K562 (cell line): ENCODE data around the gene KCNG1. TPM values are rescaled to one million over a fixed set of nuclear protein-coding genes. Genes with fewer than 3 reads are reported as not detected.

Experiments used
- ATAC-seq: fragments of 200-7000 bp; cut with Tn5 transposase; 3 replicates; pipeline ENCODE4 v1.9.1; 2020; ENCODE audit warnings: moderate library complexity
- BruUV-seq: library from RNA; stranded (reverse); fragments of 400-500 nt; replicated peaks from 2 replicates; lab custom pipeline; 2021; lab: Mats Ljungman, UMichigan
- CTCF ChIA-PET: fragments of 300-600 bp; formaldehyde crosslinking; extraction: SDS; loops from one replicate; lab custom pipeline; 2021; ENCODE audit warnings: low intra/inter-chr PET ratio; lab: Yijun Ruan, JAX
- POLR2A ChIA-PET: fragments of 300-600, 350-650 bp; sonication (Branson Sonifier 250); formaldehyde crosslinking; extraction: SDS; loops from one replicate; lab custom pipeline; 2021; ENCODE audit warnings: antibody characterized with exemption, inconsistent platforms; lab: Yijun Ruan, JAX
- DNase-seq, 4 experiments: peaks; one replicate each; pipeline versions ENCODE4 v3.0.0 to v3.0.0-alpha.2; 2011 to 2018; ENCODE audit warnings: low spot score in 3 of 4, mixed read lengths in 3 of 4; ENCODE audit errors: extremely low read depth in 1 of 4
- FAIRE-seq: peaks from 2 replicates; lab custom pipeline; 2011; peaks lifted over from hg19 to GRCh38; lab: Jason Lieb, UNC
- H2AFZ ChIP-seq: 2 replicates; pipeline ENCODE4 v1.6.0; 2011; ENCODE audit warnings: low read depth, low read length, control low read depth, inconsistent platforms
- H3K27ac ChIP-seq: fragments of 200-600 bp; 3 replicates; pipeline ENCODE4 v1.8.0; 2011; ENCODE audit warnings: low read depth, mild to moderate bottlenecking, control low read depth, inconsistent platforms, low read length, moderate library complexity, mixed read lengths; ENCODE audit errors: extremely low read depth
- H3K27me3 ChIP-seq, 2 experiments: fragments of 300-600 bp in 1 of 2; 2 replicates in 1 of 2; 3 replicates in 1 of 2; pipeline versions ENCODE4 v1.6.0 to v1.8.0; 2011; ENCODE audit warnings: inconsistent platforms in 2 of 2, low read length in 2 of 2, mild to moderate bottlenecking in 1 of 2, mixed read lengths in 1 of 2, moderate library complexity in 1 of 2; ENCODE audit not compliant: control insufficient read depth in 2 of 2, insufficient read depth in 2 of 2
- H3K36me3 ChIP-seq: fragments of 300-600 bp; 3 replicates; pipeline ENCODE4 v1.8.0; 2011; ENCODE audit warnings: mild to moderate bottlenecking, low read length, inconsistent platforms; ENCODE audit not compliant: control insufficient read depth, insufficient read depth
- H3K4me1 ChIP-seq, 2 experiments: fragments of 200-600 bp in 1 of 2; replicated peaks in 1 of 2; 2 replicates in 1 of 2; 3 replicates in 1 of 2; pipeline versions ENCODE4 v1.5.1 to v1.8.0; 2011; ENCODE audit warnings: inconsistent platforms in 2 of 2, low read length in 2 of 2, mild to moderate bottlenecking in 1 of 2, mixed read lengths in 1 of 2, moderate library complexity in 1 of 2; ENCODE audit not compliant: control insufficient read depth in 2 of 2, insufficient read depth in 2 of 2
- H3K4me2 ChIP-seq: 2 replicates; pipeline ENCODE4 v1.6.1; 2011; ENCODE audit warnings: low read length, control low read depth, inconsistent platforms, mixed read lengths; ENCODE audit not compliant: insufficient read depth
- H3K4me3 ChIP-seq: fragments of 200-600 bp; sonication (generic), shearing (Covaris generic); 2 replicates; pipeline ENCODE4 v1.5.1; 2016; ENCODE audit warnings: control low read depth, inconsistent platforms
- H3K79me2 ChIP-seq: fragments of 200-600 bp; 3 replicates; pipeline ENCODE4 v1.8.0; 2011; ENCODE audit warnings: low read length, inconsistent platforms; ENCODE audit not compliant: control insufficient read depth, insufficient read depth
- H3K9ac ChIP-seq, 2 experiments: 2 replicates each; pipeline versions ENCODE4 v1.6.0 to v1.6.1; 2011; ENCODE audit warnings: low read depth in 2 of 2, low read length in 2 of 2, control low read depth in 1 of 2, inconsistent platforms in 1 of 2, mild to moderate bottlenecking in 1 of 2, mixed read lengths in 1 of 2; ENCODE audit not compliant: insufficient read depth in 1 of 2
- H3K9me1 ChIP-seq: one replicate; pipeline ENCODE4 v1.6.0; 2011; ENCODE audit warnings: inconsistent platforms, mild to moderate bottlenecking, low read length, moderate library complexity; ENCODE audit not compliant: control insufficient read depth, insufficient read depth
- H3K9me3 ChIP-seq: replicated peaks from 2 replicates; pipeline ENCODE4 v1.5.1; 2011; ENCODE audit warnings: low read depth, low read length, inconsistent platforms; ENCODE audit not compliant: control insufficient read depth, insufficient read depth
- H4K20me1 ChIP-seq: replicated peaks from 2 replicates; pipeline ENCODE4 v1.6.1; 2011; ENCODE audit warnings: low read length, inconsistent platforms, mixed read lengths; ENCODE audit not compliant: control insufficient read depth, insufficient read depth
- C11orf30 ChIP-seq: fragments of 450-650 bp; IDR thresholded peaks from 2 replicates; pipeline ENCODE4 v1.6.1; 2016; ENCODE audit warnings: low read depth, mild to moderate bottlenecking
- CREB3L1 ChIP-seq: fragments of 450-650 bp; IDR thresholded peaks from 2 replicates; pipeline ENCODE4 v1.6.1; 2014; ENCODE audit warnings: low read depth, mild to moderate bottlenecking, moderate library complexity, borderline replicate concordance
- FOS ChIP-seq: IDR thresholded peaks from 3 replicates; pipeline ENCODE4 v1.6.1; 2011; ENCODE audit not compliant: insufficient read length; ENCODE audit errors: extremely low read depth
- FOXO4 ChIP-seq: fragments of 450-650 bp; formaldehyde crosslinking; IDR thresholded peaks from 2 replicates; pipeline ENCODE4 v1.4.0; 2020; ENCODE audit warnings: mild to moderate bottlenecking, moderate library complexity
- NCOR1 ChIP-seq: fragments of 450-650 bp; IDR thresholded peaks from 2 replicates; pipeline ENCODE4 v1.6.1; 2016; ENCODE audit warnings: mild to moderate bottlenecking, moderate library complexity
- NFXL1 ChIP-seq: fragments of 450-650 bp; formaldehyde crosslinking; IDR thresholded peaks from 2 replicates; pipeline ENCODE4 v1.4.0; 2021; ENCODE audit warnings: mild to moderate bottlenecking
- NR0B1 ChIP-seq: fragments of 450-650 bp; IDR thresholded peaks from one replicate; pipeline ENCODE4 v1.6.1; 2018; ENCODE audit warnings: mild to moderate bottlenecking, moderate library complexity; ENCODE audit not compliant: partially characterized antibody
- SIN3A ChIP-seq, 2 experiments: fragments of 150-350 bp in 1 of 2; IDR thresholded peaks; 2 replicates each; pipeline ENCODE4 v1.6.1; 2011 to 2016; ENCODE audit warnings: borderline replicate concordance in 2 of 2, low read depth in 2 of 2, low read length in 2 of 2, mild to moderate bottlenecking in 2 of 2, moderate library complexity in 2 of 2; ENCODE audit not compliant: control insufficient read depth in 1 of 2
- STAG1 ChIP-seq: sonication (generic); formaldehyde crosslinking; IDR thresholded peaks from 2 replicates; pipeline ENCODE4 v1.5.0; 2020; ENCODE audit warnings: missing genetic modification reagents, borderline replicate concordance
- TBL1XR1 ChIP-seq, 2 experiments: IDR thresholded peaks; 2 replicates each; pipeline ENCODE4 v1.6.1; 2012; ENCODE audit warnings: improper control_type of control experiment in 2 of 2, low read length in 2 of 2, mild to moderate bottlenecking in 1 of 2
- TEAD1 ChIP-seq, 2 experiments: fragments of 450-650 bp in 1 of 2; sonication (generic) in 1 of 2; formaldehyde crosslinking; IDR thresholded peaks; 2 replicates each; pipeline versions ENCODE4 v1.4.0 to v1.8.0; 2020 to 2022; ENCODE audit warnings: mild to moderate bottlenecking in 2 of 2, missing genetic modification reagents in 1 of 2
- ZC3H8 ChIP-seq: fragments of 450-650 bp; IDR thresholded peaks from 2 replicates; pipeline ENCODE4 v1.6.1; 2017
- ZNF444 ChIP-seq: fragments of 250-450 bp; sonication (Bioruptor Pico); IDR thresholded peaks from 2 replicates; pipeline ENCODE4 v1.4.0; 2020; ENCODE audit warnings: mild to moderate bottlenecking, moderate library complexity
- WGBS: fragments of 100-300 bp; shearing (Covaris generic); methylation state at CpG from one replicate; pipeline ENCODE4 v1.1.6; 2016; ENCODE audit warnings: low coverage, mixed read lengths; ENCODE audit not compliant: insufficient coverage; ENCODE audit errors: missing lambda C conversion rate; 5-methylcytosine and 5-hydroxymethylcytosine counted together
- in situ Hi-C: fragments of 300-500 bp; cut with MboI; formaldehyde crosslinking; loops from 4 replicates; pipeline ENCODE4 v1.15.0; 2018; ENCODE audit warnings: inconsistent platforms, mixed read lengths
- intact Hi-C: fragments of 100-400 bp; cut with micrococcal nuclease; formaldehyde crosslinking; loops from 2 replicates; pipeline ENCODE4 v1.14.2; 2022
- polyA plus RNA-seq, 8 experiments: library from polyadenylated mRNA; depleted of rRNA in 4 of 8; stranded (reverse) in 5 of 8; unstranded in 3 of 8; fragments of >200 nt; fragmentation: Nextera tagmentation in 2 of 8; fragmentation: Illumina TruSeq in 1 of 8; extraction: Ambion mirVana in 2 of 8; extraction: Trizol in 1 of 8; gene quantifications; 2 replicates each; pipeline versions ENCODE4 v1.2.1 to v1.2.3, GENCODE V29; 2011 to 2014; ENCODE audit warnings: inconsistent platforms in 1 of 8, missing spikeins in 1 of 8
- total RNA-seq, 7 experiments: library from RNA; depleted of rRNA in 6 of 7; stranded (reverse); fragments of >200 nt in 6 of 7; fragmentation: Illumina TruSeq in 2 of 7; extraction: Trizol in 2 of 7; gene quantifications; 2 replicates each; pipeline versions ENCODE4 v1.2.1 to v1.2.3, GENCODE V29; 2011 to 2021; ENCODE audit warnings: low replicate concordance in 1 of 7

The KCNG1 gene
- total and polyA plus RNA-seq, 9 of the 15 experiments (the other 6 are each of a cell fraction or from before 2014, with no cell fraction given): 0.06 to 1.5 (median 0.22) TPM; not detected in 2

GRCh38 chr20:51044796-51045195 lies 21.9 kb upstream of the KCNG1 start:
- Histone ChIP-seq H4K20me1 (no peaks in the 10 kb centered on the region), H3K4me2 (no peak overlapping the region), H3K27me3 (peaks cover 8 to 35% of the 10 kb centered on the region in 2 experiments; a peak in 4 of 5 replicates), H3K79me2 (no peaks in the 10 kb centered on the region), H3K36me3 (no peaks in the 10 kb centered on the region), H2AFZ (no peak overlapping the region), H3K9me1 (no peaks in the 10 kb centered on the region), H3K27ac (no peak overlapping the region), H3K9me3 (no peaks in the 10 kb centered on the region), H3K4me3 (no peak overlapping the region), H3K4me1 (no peaks in the 10 kb centered on the region), H3K9ac (no peak overlapping the region)
- CTCF ChIA-PET: no interaction called here
- no peak for TF ChIP-seq C11orf30
- TF ChIP-seq TEAD1 (CRISPR knock-in tag; IDR thresholded peaks at IDR 0.05): no peak
- TF ChIP-seq NCOR1: no peak
- no peak for DNase-seq
- 13% methylated on average over 3 of the region's 3 CpGs for WGBS
- POLR2A ChIA-PET: no interaction called here
- FAIRE-seq: no peak
- in situ Hi-C loops (no loop called here), intact Hi-C loops (no loop called here)
- no peak for ATAC-seq
- no TSS peak for BruUV-seq

- Histone ChIP-seq H3K4me3 (no peak overlapping the region), H3K79me2 (no peaks in the 10 kb centered on the region), H3K4me1 (no peaks in the 10 kb centered on the region), H3K27me3 (peaks cover 8 to 39% of the 10 kb centered on the region in 2 experiments; a peak in 4 of 5 replicates), H2AFZ (no peak overlapping the region), H3K9me1 (no peaks in the 10 kb centered on the region), H3K36me3 (no peaks in the 10 kb centered on the region), H3K9ac (no peak overlapping the region), H4K20me1 (no peaks in the 10 kb centered on the region), H3K9me3 (no peaks in the 10 kb centered on the region), H3K27ac (no peak overlapping the region), H3K4me2 (no peak overlapping the region)
- DNase-seq (no peak), FAIRE-seq (no peak), ATAC-seq (no peak)
- WGBS: 20% methylated on average over 5 of the region's 5 CpGs
- in situ Hi-C loops: no loop called here
- ChIA-PET POLR2A (no interaction called here), CTCF (no interaction called here)
- no TSS peak for BruUV-seq
- intact Hi-C loops: no loop called here
- TF ChIP-seq ZC3H8: no peak
- TF ChIP-seq SIN3A (IDR thresholded peaks at IDR 0.05; ENCODE audit: borderline replicate concordance in 2 of 2, control insufficient read depth in 1 of 2, low read depth in 2 of 2, low read length in 2 of 2): no peak
- no peak for TF ChIP-seq CREB3L1
- TF ChIP-seq NR0B1: no peak
- no peak for TF ChIP-seq FOXO4 (CRISPR knock-in tag)
- TF ChIP-seq FOS: no peak
- TF ChIP-seq TBL1XR1 (IDR thresholded peaks at IDR 0.05; ENCODE audit: low read length in 2 of 2): no peak
- TF ChIP-seq NFXL1: no peak
- no peak for TF ChIP-seq STAG1
- no peak for TF ChIP-seq ZNF444 (CRISPR knock-in tag)
Observed at GRCh38 chr20:51043811-51044210, 20.9 kb upstream of the KCNG1 start.
